GM12892 (cell line): Measurements from ENCODE around the gene PLA2G4E.

ENCODE experiments used
- POLR2A ChIP-seq: IDR thresholded peaks from 2 replicates; pipeline ENCODE4 v1.6.1; 2011; ENCODE audit warnings: low read depth, low read length, control low read depth
- POLR2AphosphoS5 ChIP-seq: IDR thresholded peaks from 2 replicates; pipeline ENCODE4 v1.6.1; 2011; ENCODE audit warnings: low read depth, low read length, control low read depth

DNA sequence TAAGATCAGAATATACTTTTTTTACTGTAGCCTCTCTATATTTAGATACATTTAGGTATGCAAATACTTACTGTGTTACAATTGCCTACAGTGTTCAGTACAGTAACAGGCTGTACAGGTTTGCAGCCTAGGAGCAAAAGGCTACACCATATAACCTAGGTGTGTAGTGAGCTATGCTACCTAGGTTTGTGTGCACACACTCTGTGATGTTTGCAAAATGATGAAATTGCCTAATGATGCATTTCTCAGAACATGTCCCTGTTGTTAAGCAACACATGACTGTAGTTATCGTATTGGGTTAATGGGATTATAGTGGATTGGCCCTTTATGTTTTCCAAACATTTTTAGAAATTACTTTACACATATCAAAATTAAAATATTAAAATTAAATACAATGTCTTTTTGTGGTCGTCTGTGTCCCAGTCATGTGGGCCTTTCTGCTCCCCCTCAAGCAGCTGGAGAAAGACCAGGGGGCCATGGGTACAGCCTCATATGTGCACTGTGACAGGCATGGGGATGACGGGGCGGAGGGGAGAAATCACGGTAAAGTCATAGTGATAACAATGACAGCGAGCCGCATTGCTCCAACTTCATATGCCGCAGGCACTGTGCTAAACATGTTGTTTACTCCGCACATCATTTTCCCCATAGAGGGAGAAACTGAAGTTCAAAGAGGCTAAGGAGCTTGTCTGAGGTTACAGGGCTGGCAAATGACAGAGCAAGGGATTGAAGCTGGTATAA, 27.4 kb upstream of the PLA2G4E start:
- TF ChIP-seq POLR2A, result no peak
- TF ChIP-seq POLR2AphosphoS5, result no peak
